Measurements from ENCODE around the gene RAB11B. TPM values are rescaled to one million over a fixed set of nuclear protein-coding genes. Genes with fewer than 3 reads are reported as not detected.

RAB11B gene
- total and polyA plus RNA-seq, 2 of the 13 experiments (the other 11 are each of a cell fraction or from before 2014, with no cell fraction given): 6.0 to 28.4 TPM

- Histone ChIP-seq H3K27me3 (ENCODE audit: control insufficient read depth in 1 of 2, insufficient read depth in 2 of 2, low read length in 2 of 2) (no peaks in the 10 kb centered on the region), H2AFZ (ENCODE audit: low read length) (no peak overlapping the region), H3K4me1 (ENCODE audit: insufficient read depth, low read length) (peaks cover 89% of the 10 kb centered on the region), H3K4me3 (replicated peaks in 1 of 3; ENCODE audit: insufficient read depth in 1 of 3, low read depth in 2 of 3, low read length in 3 of 3) (peak overlapping the region; percentile 49 to 69 (median 58)), H3K27ac (ENCODE audit: extremely low read length, insufficient read depth, low read length) (peak overlapping the region; percentile 53), H3K9ac (ENCODE audit: insufficient read depth, low read depth, low read length) (peak overlapping the region; percentile 64), H3K4me2 (ENCODE audit: low read depth, low read length) (peak overlapping the region; percentile 95), H3K36me3 (replicated peaks in 1 of 2; ENCODE audit: control insufficient read depth in 1 of 2, insufficient read depth in 2 of 2, low read length in 2 of 2) (no peaks in the 10 kb centered on the region), H3K79me2 (ENCODE audit: insufficient read depth, low read length) (peaks cover 43% of the 10 kb centered on the region), H3K9me3 (ENCODE audit: low read length) (no peaks in the 10 kb centered on the region), H4K20me1 (ENCODE audit: insufficient read depth, low read length) (peaks cover 9% of the 10 kb centered on the region)
- in situ Hi-C loops (cut with HindIII; ENCODE audit: extremely low pct_ligation_motif_present, low pct_unique_long_range_greater_than_20kb) (no loop called here), intact Hi-C loops (cut with micrococcal nuclease; ENCODE audit: unreplicated experiment) (no loop called here)
- FAIRE-seq: no peak
- CTCF ChIA-PET (ENCODE audit: low intra/inter-chr PET ratio, low total read pairs): interaction anchor here (1.4 kb wide), 1 partner anchor 38 kb away, joined by 3 read pairs; no protein-coding TSS in a partner anchor
- WGBS (ENCODE audit: low lambda C conversion rate): 66% methylated on average over 14 of the region's 23 CpGs
- ATAC-seq: no peak
- no peak for DNase-seq (ENCODE audit: low spot score)
- POLR2A ChIA-PET: interaction anchor here (0.6 to 3.0 kb wide), 27 partner anchors 9 to 135 kb away, joined by 3 to 41 read pairs (median 6); partner anchors contain the start of genes ANGPTL4, HNRNPM, MARCHF2 and NDUFA7
- TSS peak; percentile 71 for BruUV-seq (replicated peaks)
- TF ChIP-seq ZNF205 (CRISPR knock-in tag; IDR thresholded peaks at IDR 0.05): no peak
- peak; percentile 48; the same call in 1 of the 2 replicates for TF ChIP-seq HIVEP1 (CRISPR knock-in tag; IDR thresholded peaks at IDR 0.05)
- no peak for TF ChIP-seq TERF1 (CRISPR knock-in tag; IDR thresholded peaks at IDR 0.05)
- 0 out of 2 replicates have a peak, but pooled peaks have one; percentile 32 for TF ChIP-seq ZNF235 (CRISPR knock-in tag; IDR thresholded peaks at IDR 0.05; ENCODE audit: borderline replicate concordance)
- TF ChIP-seq HDAC1 (CRISPR knock-in tag; IDR thresholded peaks at IDR 0.05): 0 out of 2 replicates have a peak, but pooled peaks have one; percentile 17
- TF ChIP-seq ZBTB8A (CRISPR knock-in tag; IDR thresholded peaks at IDR 0.05; ENCODE audit: borderline replicate concordance, low read depth): no peak
- TF ChIP-seq, protein P1, sequence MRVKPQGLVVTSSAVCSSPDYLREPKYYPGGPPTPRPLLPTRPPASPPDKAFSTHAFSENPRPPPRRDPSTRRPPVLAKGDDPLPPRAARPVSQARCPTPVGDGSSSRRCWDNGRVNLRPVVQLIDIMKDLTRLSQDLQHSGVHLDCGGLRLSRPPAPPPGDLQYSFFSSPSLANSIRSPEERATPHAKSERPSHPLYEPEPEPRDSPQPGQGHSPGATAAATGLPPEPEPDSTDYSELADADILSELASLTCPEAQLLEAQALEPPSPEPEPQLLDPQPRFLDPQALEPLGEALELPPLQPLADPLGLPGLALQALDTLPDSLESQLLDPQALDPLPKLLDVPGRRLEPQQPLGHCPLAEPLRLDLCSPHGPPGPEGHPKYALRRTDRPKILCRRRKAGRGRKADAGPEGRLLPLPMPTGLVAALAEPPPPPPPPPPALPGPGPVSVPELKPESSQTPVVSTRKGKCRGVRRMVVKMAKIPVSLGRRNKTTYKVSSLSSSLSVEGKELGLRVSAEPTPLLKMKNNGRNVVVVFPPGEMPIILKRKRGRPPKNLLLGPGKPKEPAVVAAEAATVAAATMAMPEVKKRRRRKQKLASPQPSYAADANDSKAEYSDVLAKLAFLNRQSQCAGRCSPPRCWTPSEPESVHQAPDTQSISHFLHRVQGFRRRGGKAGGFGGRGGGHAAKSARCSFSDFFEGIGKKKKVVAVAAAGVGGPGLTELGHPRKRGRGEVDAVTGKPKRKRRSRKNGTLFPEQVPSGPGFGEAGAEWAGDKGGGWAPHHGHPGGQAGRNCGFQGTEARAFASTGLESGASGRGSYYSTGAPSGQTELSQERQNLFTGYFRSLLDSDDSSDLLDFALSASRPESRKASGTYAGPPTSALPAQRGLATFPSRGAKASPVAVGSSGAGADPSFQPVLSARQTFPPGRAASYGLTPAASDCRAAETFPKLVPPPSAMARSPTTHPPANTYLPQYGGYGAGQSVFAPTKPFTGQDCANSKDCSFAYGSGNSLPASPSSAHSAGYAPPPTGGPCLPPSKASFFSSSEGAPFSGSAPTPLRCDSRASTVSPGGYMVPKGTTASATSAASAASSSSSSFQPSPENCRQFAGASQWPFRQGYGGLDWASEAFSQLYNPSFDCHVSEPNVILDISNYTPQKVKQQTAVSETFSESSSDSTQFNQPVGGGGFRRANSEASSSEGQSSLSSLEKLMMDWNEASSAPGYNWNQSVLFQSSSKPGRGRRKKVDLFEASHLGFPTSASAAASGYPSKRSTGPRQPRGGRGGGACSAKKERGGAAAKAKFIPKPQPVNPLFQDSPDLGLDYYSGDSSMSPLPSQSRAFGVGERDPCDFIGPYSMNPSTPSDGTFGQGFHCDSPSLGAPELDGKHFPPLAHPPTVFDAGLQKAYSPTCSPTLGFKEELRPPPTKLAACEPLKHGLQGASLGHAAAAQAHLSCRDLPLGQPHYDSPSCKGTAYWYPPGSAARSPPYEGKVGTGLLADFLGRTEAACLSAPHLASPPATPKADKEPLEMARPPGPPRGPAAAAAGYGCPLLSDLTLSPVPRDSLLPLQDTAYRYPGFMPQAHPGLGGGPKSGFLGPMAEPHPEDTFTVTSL (CRISPR knock-in tag; IDR thresholded peaks at IDR 0.05; ENCODE audit: borderline replicate concordance): no peak
- TF ChIP-seq, protein P2, sequence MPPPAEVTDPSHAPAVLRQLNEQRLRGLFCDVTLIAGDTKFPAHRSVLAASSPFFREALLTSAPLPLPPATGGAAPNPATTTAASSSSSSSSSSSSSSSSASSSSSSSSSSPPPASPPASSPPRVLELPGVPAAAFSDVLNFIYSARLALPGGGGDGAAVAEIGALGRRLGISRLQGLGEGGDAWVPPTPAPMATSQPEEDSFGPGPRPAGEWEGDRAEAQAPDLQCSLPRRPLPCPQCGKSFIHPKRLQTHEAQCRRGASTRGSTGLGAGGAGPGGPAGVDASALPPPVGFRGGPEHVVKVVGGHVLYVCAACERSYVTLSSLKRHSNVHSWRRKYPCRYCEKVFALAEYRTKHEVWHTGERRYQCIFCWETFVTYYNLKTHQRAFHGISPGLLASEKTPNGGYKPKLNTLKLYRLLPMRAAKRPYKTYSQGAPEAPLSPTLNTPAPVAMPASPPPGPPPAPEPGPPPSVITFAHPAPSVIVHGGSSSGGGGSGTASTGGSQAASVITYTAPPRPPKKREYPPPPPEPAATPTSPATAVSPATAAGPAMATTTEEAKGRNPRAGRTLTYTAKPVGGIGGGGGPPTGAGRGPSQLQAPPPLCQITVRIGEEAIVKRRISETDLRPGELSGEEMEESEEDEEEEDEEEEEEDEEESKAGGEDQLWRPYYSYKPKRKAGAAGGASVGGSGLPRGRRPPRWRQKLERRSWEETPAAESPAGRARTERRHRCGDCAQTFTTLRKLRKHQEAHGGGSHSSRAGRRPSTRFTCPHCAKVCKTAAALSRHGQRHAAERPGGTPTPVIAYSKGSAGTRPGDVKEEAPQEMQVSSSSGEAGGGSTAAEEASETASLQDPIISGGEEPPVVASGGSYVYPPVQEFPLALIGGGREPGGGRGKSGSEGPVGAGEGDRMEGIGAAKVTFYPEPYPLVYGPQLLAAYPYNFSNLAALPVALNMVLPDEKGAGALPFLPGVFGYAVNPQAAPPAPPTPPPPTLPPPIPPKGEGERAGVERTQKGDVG (CRISPR knock-in tag; IDR thresholded peaks at IDR 0.05; ENCODE audit: borderline replicate concordance): 0 out of 2 replicates have a peak, but pooled peaks have one; percentile 51
- 0 out of 2 replicates have a peak, but pooled peaks have one; percentile 73 for TF ChIP-seq CAMTA2 (CRISPR knock-in tag; IDR thresholded peaks at IDR 0.05; ENCODE audit: borderline replicate concordance)
- TF ChIP-seq POGZ (CRISPR knock-in tag; IDR thresholded peaks at IDR 0.05): 0 out of 2 replicates have a peak, but pooled peaks have one; percentile 31
Observed at GRCh38 chr19:8391198-8392016, 1.2 kb downstream of the RAB11B start.
